Measurements from ENCODE around the gene TBX2. TPM values are rescaled to one million over a fixed set of nuclear protein-coding genes. Genes with fewer than 3 reads are reported as not detected.

TBX2 gene
- total and polyA plus RNA-seq, 2 of the 4 experiments (the other 2 are of a cell fraction), result 20.1 to 64.1 TPM

DNA sequence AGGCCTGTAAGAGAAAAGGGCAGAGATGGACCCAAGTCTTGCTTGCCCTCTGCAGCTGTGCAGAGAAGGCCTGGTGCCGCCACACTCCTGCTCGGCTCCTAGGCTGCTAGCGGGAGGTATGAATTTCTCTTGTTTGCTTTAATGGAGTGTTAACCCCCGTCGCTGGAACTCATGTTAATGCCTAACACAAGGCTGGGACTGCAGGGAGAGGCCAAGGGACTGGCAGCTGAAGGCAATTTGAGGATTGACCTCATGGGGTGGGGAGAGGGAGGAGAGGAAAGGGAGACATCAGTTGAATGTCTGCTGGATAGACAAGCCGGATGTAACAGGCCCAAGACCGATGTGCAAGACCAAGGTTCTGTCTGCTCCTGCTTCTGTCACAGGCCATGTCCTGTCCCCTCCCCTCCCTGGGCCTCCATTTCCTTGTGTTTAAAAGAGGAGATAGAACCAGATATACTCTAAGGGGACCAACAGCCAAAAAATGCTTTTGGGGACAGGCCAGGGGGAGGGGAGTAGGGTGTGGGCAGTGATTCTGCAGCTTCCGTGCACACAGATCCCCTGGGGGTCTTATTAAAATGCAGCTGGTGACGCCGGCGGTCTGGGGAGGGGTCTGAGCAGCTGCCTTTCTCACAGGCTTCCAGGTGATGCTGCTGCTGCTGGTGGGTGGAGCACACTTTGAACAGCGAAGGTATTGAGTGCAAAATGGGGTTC lies 46.7 kb upstream of the TBX2 start:
- ChIA-PET POLR2A (ENCODE audit: unreplicated experiment) (no interaction called here), CTCF (no interaction called here)
- WGBS, 2 experiments (ENCODE audit: extremely low coverage in 2 of 2, insufficient read length in 1 of 2), result 88% methylated on average over 3 of the region's 12 CpGs; no CpG with 5 or more reads in 1 of the 2 experiments
- Histone ChIP-seq H2BK15ac (ENCODE audit: low read depth, low read length) (peak overlapping the region; percentile 44; the same call in 1 of the 3 replicates), H3K27ac (ENCODE audit: insufficient read depth, low read length) (no peak overlapping the region), H3K79me1 (ENCODE audit: low read depth in 1 of 2, low read length in 2 of 2) (no peaks in the 10 kb centered on the region), H2AK9ac (replicated peaks; ENCODE audit: low read depth, low read length, poor library complexity) (peak overlapping the region; percentile 44), H4K20me1 (ENCODE audit: insufficient read depth, low read length) (no peaks in the 10 kb centered on the region), H2AK5ac (ENCODE audit: low read depth, low read length) (peak overlapping the region; percentile 72), H2AFZ (replicated peaks; ENCODE audit: low read length, poor library complexity) (peak overlapping the region; percentile 40), H3K56ac (ENCODE audit: extremely low read depth, insufficient read depth, low read length) (no peak overlapping the region), H3K9me1 (ENCODE audit: insufficient read depth, low read length) (peaks cover 23% of the 10 kb centered on the region), H3K27me3 (ENCODE audit: control insufficient read depth, insufficient read depth, low read length) (no peaks in the 10 kb centered on the region), H3K36me3 (ENCODE audit: control insufficient read depth, insufficient read depth, low read length) (no peaks in the 10 kb centered on the region), H3K23ac (ENCODE audit: low read depth, low read length) (0 out of 2 replicates have a peak overlapping the region, but pooled peaks have one; percentile 60), H2BK20ac (ENCODE audit: low read depth, low read length) (peak overlapping the region; percentile 76), H4K8ac (ENCODE audit: low read depth in 2 of 2, low read length in 2 of 2) (peak overlapping the region; percentile 25 to 55; a peak in 2 of 4 replicates), H2BK5ac (ENCODE audit: low read depth, low read length, poor library complexity, severe bottlenecking) (peak overlapping the region; percentile 35), H3K4me1 (ENCODE audit: control insufficient read depth, insufficient read depth, low read length) (peaks cover 21% of the 10 kb centered on the region), H3K14ac (replicated peaks; ENCODE audit: low read depth, low read length) (peak overlapping the region; percentile 74), H3K9ac (ENCODE audit: low read depth, low read length) (no peak overlapping the region), H3K4me3 (ENCODE audit: insufficient read depth, low read depth, low read length) (no peak overlapping the region), H3K4ac (ENCODE audit: low read depth, low read length) (peak overlapping the region; percentile 42), H4K91ac (ENCODE audit: insufficient read depth, low read depth, low read length) (peak overlapping the region; percentile 55), H3K18ac (ENCODE audit: low read depth, low read length) (peak overlapping the region; percentile 86), H3K4me2 (ENCODE audit: low read depth, low read length) (no peak overlapping the region), H3K9me3 (ENCODE audit: control insufficient read depth, insufficient read depth, low read length) (no peaks in the 10 kb centered on the region), H4K5ac (ENCODE audit: low read depth, low read length) (peak overlapping the region; percentile 81), H2BK120ac (ENCODE audit: low read depth, low read length) (peak overlapping the region; percentile 33; the same call in 1 of the 2 replicates)
- ATAC-seq (ENCODE audit: low read depth), result no peak
- no peak for DNase-seq
- in situ Hi-C loops (cut with MboI; ENCODE audit: low sequenced_read_pairs) (no loop called here), intact Hi-C loops (cut with micrococcal nuclease) (no loop called here), dilution Hi-C loops (cut with HindIII; ENCODE audit: low sequenced_read_pairs, unreplicated experiment) (no loop called here)
- TF ChIP-seq MXI1 (IDR thresholded peaks at IDR 0.05; ENCODE audit: borderline replicate concordance, low read depth, low read length), result no peak
- no peak for TF ChIP-seq FOS (IDR thresholded peaks at IDR 0.05; ENCODE audit: low read depth, low read length)
- TF ChIP-seq RFX5 (IDR thresholded peaks at IDR 0.05; ENCODE audit: low read depth, low read length), result no peak
- TF ChIP-seq, protein P1, sequence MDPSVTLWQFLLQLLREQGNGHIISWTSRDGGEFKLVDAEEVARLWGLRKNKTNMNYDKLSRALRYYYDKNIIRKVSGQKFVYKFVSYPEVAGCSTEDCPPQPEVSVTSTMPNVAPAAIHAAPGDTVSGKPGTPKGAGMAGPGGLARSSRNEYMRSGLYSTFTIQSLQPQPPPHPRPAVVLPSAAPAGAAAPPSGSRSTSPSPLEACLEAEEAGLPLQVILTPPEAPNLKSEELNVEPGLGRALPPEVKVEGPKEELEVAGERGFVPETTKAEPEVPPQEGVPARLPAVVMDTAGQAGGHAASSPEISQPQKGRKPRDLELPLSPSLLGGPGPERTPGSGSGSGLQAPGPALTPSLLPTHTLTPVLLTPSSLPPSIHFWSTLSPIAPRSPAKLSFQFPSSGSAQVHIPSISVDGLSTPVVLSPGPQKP (IDR thresholded peaks at IDR 0.05; ENCODE audit: borderline replicate concordance, low read depth, low read length), result no peak
- no peak for TF ChIP-seq MAFK (IDR thresholded peaks at IDR 0.05; ENCODE audit: low read depth, low read length)
- TF ChIP-seq SMC3 (IDR thresholded peaks at IDR 0.05; ENCODE audit: low read depth, low read length), result no peak
- TF ChIP-seq CHD1 (IDR thresholded peaks at IDR 0.05; ENCODE audit: low read depth, low read length), result no peak
- TF ChIP-seq POLR2A (IDR thresholded peaks at IDR 0.05; ENCODE audit: low read depth, low read length), result no peak
- TF ChIP-seq, protein P2, sequence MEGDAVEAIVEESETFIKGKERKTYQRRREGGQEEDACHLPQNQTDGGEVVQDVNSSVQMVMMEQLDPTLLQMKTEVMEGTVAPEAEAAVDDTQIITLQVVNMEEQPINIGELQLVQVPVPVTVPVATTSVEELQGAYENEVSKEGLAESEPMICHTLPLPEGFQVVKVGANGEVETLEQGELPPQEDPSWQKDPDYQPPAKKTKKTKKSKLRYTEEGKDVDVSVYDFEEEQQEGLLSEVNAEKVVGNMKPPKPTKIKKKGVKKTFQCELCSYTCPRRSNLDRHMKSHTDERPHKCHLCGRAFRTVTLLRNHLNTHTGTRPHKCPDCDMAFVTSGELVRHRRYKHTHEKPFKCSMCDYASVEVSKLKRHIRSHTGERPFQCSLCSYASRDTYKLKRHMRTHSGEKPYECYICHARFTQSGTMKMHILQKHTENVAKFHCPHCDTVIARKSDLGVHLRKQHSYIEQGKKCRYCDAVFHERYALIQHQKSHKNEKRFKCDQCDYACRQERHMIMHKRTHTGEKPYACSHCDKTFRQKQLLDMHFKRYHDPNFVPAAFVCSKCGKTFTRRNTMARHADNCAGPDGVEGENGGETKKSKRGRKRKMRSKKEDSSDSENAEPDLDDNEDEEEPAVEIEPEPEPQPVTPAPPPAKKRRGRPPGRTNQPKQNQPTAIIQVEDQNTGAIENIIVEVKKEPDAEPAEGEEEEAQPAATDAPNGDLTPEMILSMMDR (conservative IDR thresholded peaks at IDR 0.05; ENCODE audit: low read depth, low read length), result no peak
- no peak for TF ChIP-seq MAZ (IDR thresholded peaks at IDR 0.05; ENCODE audit: borderline replicate concordance, low read depth, low read length)
- TF ChIP-seq RCOR1 (IDR thresholded peaks at IDR 0.05; ENCODE audit: insufficient replicate concordance, low read length), result no peak
- no peak for TF ChIP-seq BHLHE40 (IDR thresholded peaks at IDR 0.05; ENCODE audit: low read depth, low read length)
- no peak for TF ChIP-seq RAD21 (IDR thresholded peaks at IDR 0.05; ENCODE audit: low read length)
- no peak for TF ChIP-seq NFE2L2 (IDR thresholded peaks at IDR 0.05; ENCODE audit: low read depth, low read length)
- no TSS peak for BruUV-seq (replicated peaks)
